HEK293 (cell line): ENCODE results near the gene PLK4.

Experiments used
- CTCF ChIA-PET: fragments of 350-600 bp; formaldehyde crosslinking; extraction: SDS; loops from one replicate; lab custom pipeline; 2021; ENCODE audit warnings: antibody characterized with exemption; lab: Yijun Ruan, JAX
- POLR2A ChIA-PET: fragments of 300-600 bp; formaldehyde crosslinking; extraction: SDS; loops from one replicate; lab custom pipeline; 2020; ENCODE audit warnings: antibody characterized with exemption, inconsistent platforms; lab: Yijun Ruan, JAX
- H3K27ac ChIP-seq: fragments of 200-500 bp; sonication (Bioruptor generic); 2 replicates; pipeline ENCODE4 v1.5.1; 2014; ENCODE audit warnings: low read depth, low read length, control low read depth, inconsistent platforms; ENCODE audit errors: extremely low read depth
- H3K36me3 ChIP-seq, 2 experiments: fragments of 200-500 bp in 1 of 2; sonication (Bioruptor generic) in 1 of 2; 1 replicate in 1 of 2; 2 replicates in 1 of 2; pipeline ENCODE4 v1.5.1; 2014 to 2017; ENCODE audit warnings: inconsistent platforms in 2 of 2, low read length in 2 of 2; ENCODE audit not compliant: control insufficient read depth in 2 of 2, insufficient read depth in 1 of 2
- H3K4me1 ChIP-seq: fragments of 200-500 bp; sonication (Bioruptor generic); 2 replicates; pipeline ENCODE4 v1.5.1; 2014; ENCODE audit warnings: mild to moderate bottlenecking, low read length, inconsistent platforms; ENCODE audit not compliant: control insufficient read depth, insufficient read depth
- H3K4me3 ChIP-seq: 2 replicates; pipeline ENCODE4 v1.5.1; 2011; ENCODE audit warnings: low read depth, mild to moderate bottlenecking, control low read depth, low read length, moderate library complexity
- H3K9me3 ChIP-seq: fragments of 200-500 bp; sonication (Bioruptor generic); 2 replicates; pipeline ENCODE4 v1.5.1; 2014; ENCODE audit warnings: low read depth, low read length, inconsistent platforms; ENCODE audit not compliant: control insufficient read depth, insufficient read depth
- FEZF1 ChIP-seq: fragments of 450-650 bp; formaldehyde crosslinking; IDR thresholded peaks from 2 replicates; pipeline ENCODE4 v1.5.1; 2016; ENCODE audit warnings: missing biosample characterization, missing genetic modification characterization
- OSR2 ChIP-seq: fragments of 450-650 bp; formaldehyde crosslinking; IDR thresholded peaks from 2 replicates; pipeline ENCODE4 v1.5.1; 2016; ENCODE audit warnings: missing biosample characterization, missing genetic modification characterization
- REST ChIP-seq: fragments of 450-650 bp; formaldehyde crosslinking; IDR thresholded peaks from 2 replicates; pipeline ENCODE4 v1.5.1; 2016; ENCODE audit warnings: missing biosample characterization, missing genetic modification characterization
- SALL2 ChIP-seq: fragments of 450-650 bp; formaldehyde crosslinking; IDR thresholded peaks from 2 replicates; pipeline ENCODE4 v1.5.0; 2017; ENCODE audit warnings: missing biosample characterization, mild to moderate bottlenecking, missing genetic modification characterization, borderline replicate concordance
- SCRT2 ChIP-seq: fragments of 450-650 bp; formaldehyde crosslinking; IDR thresholded peaks from 2 replicates; pipeline ENCODE4 v1.5.1; 2016; ENCODE audit warnings: missing biosample characterization, missing genetic modification characterization
- TRIM28 ChIP-seq: IDR thresholded peaks from 2 replicates; pipeline ENCODE4 v1.6.1; 2011; ENCODE audit warnings: low read length, control low read depth, borderline replicate concordance
- WT1 ChIP-seq: fragments of 450-650 bp; formaldehyde crosslinking; IDR thresholded peaks from 2 replicates; pipeline ENCODE4 v1.5.1; 2016; ENCODE audit warnings: missing biosample characterization, missing genetic modification characterization
- ZBTB26 ChIP-seq: fragments of 450-650 bp; formaldehyde crosslinking; optimal IDR thresholded peaks from 2 replicates; pipeline ENCODE3; 2016; ENCODE audit warnings: missing biosample characterization, mild to moderate bottlenecking, missing genetic modification characterization
- ZNF112 ChIP-seq: fragments of 450-650 bp; formaldehyde crosslinking; IDR thresholded peaks from 2 replicates; pipeline ENCODE4 v1.5.0; 2017; ENCODE audit warnings: missing biosample characterization, missing genetic modification characterization
- ZNF23 ChIP-seq: fragments of 450-650 bp; formaldehyde crosslinking; IDR thresholded peaks from 2 replicates; pipeline ENCODE4 v1.5.1; 2016; ENCODE audit warnings: missing biosample characterization, missing genetic modification characterization, borderline replicate concordance
- ZNF239 ChIP-seq: fragments of 450-650 bp; formaldehyde crosslinking; IDR thresholded peaks from 2 replicates; pipeline ENCODE4 v1.5.1; 2016; ENCODE audit warnings: missing biosample characterization, missing genetic modification characterization
- ZNF248 ChIP-seq: fragments of 450-650 bp; formaldehyde crosslinking; IDR thresholded peaks from 2 replicates; pipeline ENCODE4 v1.5.1; 2017; ENCODE audit warnings: missing biosample characterization, missing genetic modification characterization
- ZNF350 ChIP-seq: fragments of 450-650 bp; formaldehyde crosslinking; IDR thresholded peaks from 2 replicates; pipeline ENCODE4 v1.5.0; 2017; ENCODE audit warnings: missing biosample characterization, mild to moderate bottlenecking, missing genetic modification characterization
- ZNF449 ChIP-seq: fragments of 450-650 bp; formaldehyde crosslinking; IDR thresholded peaks from 2 replicates; pipeline ENCODE4 v1.5.1; 2017; ENCODE audit warnings: missing biosample characterization, mild to moderate bottlenecking, missing genetic modification characterization, moderate library complexity
- ZNF513 ChIP-seq: fragments of 450-650 bp; IDR thresholded peaks from 2 replicates; pipeline ENCODE4 v1.5.1; 2018; ENCODE audit warnings: missing biosample characterization, missing genetic modification characterization
- ZNF521 ChIP-seq: fragments of 450-650 bp; formaldehyde crosslinking; IDR thresholded peaks from 2 replicates; pipeline ENCODE4 v1.5.1; 2017; ENCODE audit warnings: missing biosample characterization, mild to moderate bottlenecking, missing genetic modification characterization
- ZNF596 ChIP-seq: fragments of 450-650 bp; IDR thresholded peaks from 2 replicates; pipeline ENCODE4 v1.5.0; 2018; ENCODE audit warnings: missing biosample characterization, mild to moderate bottlenecking, missing genetic modification characterization, moderate library complexity
- ZNF692 ChIP-seq: fragments of 450-650 bp; formaldehyde crosslinking; IDR thresholded peaks from 2 replicates; pipeline ENCODE4 v1.5.1; 2016; ENCODE audit warnings: missing biosample characterization, missing genetic modification characterization
- ZNF792 ChIP-seq: fragments of 450-650 bp; formaldehyde crosslinking; IDR thresholded peaks from 2 replicates; pipeline ENCODE4 v1.5.1; 2016; ENCODE audit warnings: missing biosample characterization, missing genetic modification characterization

PLK4 gene

GRCh38 chr4:127846061-127846460, 34.6 kb upstream of the PLK4 start:
- CTCF ChIA-PET = no interaction called here
- H3K9me3 ChIP-seq = no peaks in the 10 kb centered on the region
- POLR2A ChIA-PET = no interaction called here
- no peaks in the 10 kb centered on the region for H3K36me3 ChIP-seq
- no peak overlapping the region for H3K4me3 ChIP-seq
- H3K4me1 ChIP-seq = no peaks in the 10 kb centered on the region
- no peak overlapping the region for H3K27ac ChIP-seq
- TF ChIP-seq REST (tag by site-specific recombination) = no peak
- TF ChIP-seq ZNF692 (tag by site-specific recombination) = no peak
- no peak for TF ChIP-seq SALL2
- no peak for TF ChIP-seq ZNF248 (tag by site-specific recombination)
- no peak for TF ChIP-seq SCRT2 (tag by site-specific recombination)
- no peak for TF ChIP-seq ZNF521 (tag by site-specific recombination)
- TF ChIP-seq ZNF449 (tag by site-specific recombination) = no peak
- no peak for TF ChIP-seq ZNF350 (tag by site-specific recombination)
- no peak for TF ChIP-seq ZNF239
- no peak for TF ChIP-seq WT1 (tag by site-specific recombination)
- TF ChIP-seq ZNF792 = no peak
- no peak for TF ChIP-seq ZBTB26 (tag by site-specific recombination)
- TF ChIP-seq ZNF596 (tag by site-specific recombination) = no peak
- TF ChIP-seq ZNF23 (tag by site-specific recombination) = no peak
- no peak for TF ChIP-seq ZNF513
- TF ChIP-seq OSR2 (tag by site-specific recombination) = no peak
- TF ChIP-seq TRIM28 = no peak
- no peak for TF ChIP-seq FEZF1 (tag by site-specific recombination)
- no peak for TF ChIP-seq ZNF112 (tag by site-specific recombination)
